HG03442 (cell line): ENCODE measurements around the gene GATB.

ENCODE experiments used
- ATAC-seq: cut with Tn5 transposase; IDR thresholded peaks from one replicate; pipeline ENCODE4 v1.9.1; 2021; ENCODE audit warnings: mild to moderate bottlenecking, moderate library complexity; ENCODE audit not compliant: unreplicated experiment

The GATB gene

GRCh38 chr4:151700566-151701316 lies 60.1 kb downstream of the GATB start:
- ATAC-seq, result no peak

DNA sequence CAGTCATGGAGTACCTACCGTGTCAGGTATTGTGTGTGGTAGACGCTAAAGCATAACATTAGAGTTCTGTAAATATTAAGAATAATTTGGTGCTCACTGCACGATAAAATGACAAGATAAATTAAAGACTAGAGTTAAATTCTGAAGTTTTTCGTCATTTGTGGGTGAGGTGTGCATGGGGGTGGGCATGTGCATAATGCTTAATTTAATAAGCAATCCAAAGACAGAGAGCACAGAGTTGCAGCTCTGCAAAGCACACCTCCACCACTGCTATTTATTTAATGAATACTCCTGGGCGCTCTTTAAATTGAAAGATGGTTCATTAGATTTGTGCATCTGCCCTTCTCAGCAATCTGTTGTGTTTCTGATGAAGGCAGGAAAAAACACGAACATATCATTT lies 62.6 kb downstream of the GATB start:
- no peak for ATAC-seq

DNA sequence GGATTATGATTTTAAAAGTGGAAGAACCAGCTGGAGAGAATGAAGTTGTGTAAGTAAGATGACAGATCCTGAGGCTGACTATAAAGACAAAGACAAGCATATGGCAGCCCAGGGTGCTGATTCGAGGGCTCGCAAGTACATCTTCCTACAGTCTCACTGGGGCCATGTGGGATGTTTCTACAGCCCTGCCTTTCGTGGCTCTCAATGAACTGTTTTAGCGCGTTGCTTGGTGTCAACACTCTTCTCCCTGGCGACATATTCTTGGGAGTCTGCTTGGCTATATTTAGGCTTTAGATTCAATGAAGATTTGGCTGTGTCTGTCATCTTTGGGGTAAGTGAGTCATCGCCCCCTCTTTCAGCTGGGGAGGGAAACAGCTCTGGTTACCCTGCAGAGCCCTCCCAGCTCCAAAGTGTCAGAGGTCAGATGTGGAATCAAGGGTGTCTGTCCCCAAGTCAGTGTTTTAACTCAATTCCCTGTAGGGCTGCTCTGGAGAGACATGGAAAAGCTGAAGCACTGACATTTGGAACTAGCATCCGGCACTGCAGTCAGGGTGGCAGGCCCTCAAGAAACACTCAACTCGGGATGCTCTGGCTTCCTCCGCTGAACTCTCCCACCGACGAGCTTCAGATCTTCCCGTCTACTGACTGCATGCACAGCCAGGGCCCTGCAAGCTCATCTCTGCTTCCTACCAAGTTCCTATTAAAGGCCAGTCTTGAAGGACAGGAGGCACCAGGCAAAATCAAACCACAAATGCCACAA lies 65.7 kb downstream of the GATB start:
- no peak for ATAC-seq

- no peak for ATAC-seq
These were observed 67.8 kb downstream of the GATB start for GRCh38 chr4:151692821-151693673.

DNA sequence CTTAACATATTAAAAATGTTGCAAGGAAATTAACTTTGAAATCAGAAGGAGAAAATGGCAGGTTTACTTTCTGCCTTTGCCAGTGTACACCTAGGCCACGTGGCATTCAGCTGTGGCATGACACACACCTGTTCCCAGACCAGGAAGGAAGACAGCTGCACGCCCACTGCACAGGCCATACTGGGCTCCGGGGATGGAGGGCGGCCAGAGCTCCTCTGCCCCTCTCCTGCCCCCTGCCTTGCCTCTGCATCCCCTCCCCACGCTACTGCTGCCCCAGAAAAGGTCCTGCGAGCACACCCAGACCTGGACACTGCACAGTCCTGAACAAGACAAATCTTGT lies 68.4 kb downstream of the GATB start:
- ATAC-seq, result no peak

- no peak for ATAC-seq
These were observed 69.0 kb downstream of the GATB start for GRCh38 chr4:151691639-151692442.

- no peak for ATAC-seq
These were observed 69.9 kb downstream of the GATB start for GRCh38 chr4:151690876-151691275.

GRCh38 chr4:151690164-151690870 lies 70.5 kb downstream of the GATB start:
- no peak for ATAC-seq

GRCh38 chr4:151689211-151689991 lies 71.4 kb downstream of the GATB start:
- no peak for ATAC-seq

DNA sequence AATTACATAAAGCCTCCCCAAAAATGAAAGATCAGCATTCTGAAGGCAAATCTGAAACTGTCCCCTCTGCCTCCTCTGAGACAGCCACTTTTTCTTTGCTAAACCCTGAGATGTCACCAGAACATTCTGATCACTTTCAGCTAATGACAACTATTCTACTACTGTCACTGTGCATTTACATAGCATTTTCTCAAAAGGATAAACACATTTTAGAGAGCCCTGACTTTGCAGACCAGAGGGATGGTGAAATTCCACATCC lies 72.1 kb downstream of the GATB start:
- no peak for ATAC-seq

- ATAC-seq, result no peak
These were observed 72.6 kb downstream of the GATB start for GRCh38 chr4:151688003-151688784.

GRCh38 chr4:151687021-151687640 lies 73.7 kb downstream of the GATB start:
- no peak for ATAC-seq

DNA sequence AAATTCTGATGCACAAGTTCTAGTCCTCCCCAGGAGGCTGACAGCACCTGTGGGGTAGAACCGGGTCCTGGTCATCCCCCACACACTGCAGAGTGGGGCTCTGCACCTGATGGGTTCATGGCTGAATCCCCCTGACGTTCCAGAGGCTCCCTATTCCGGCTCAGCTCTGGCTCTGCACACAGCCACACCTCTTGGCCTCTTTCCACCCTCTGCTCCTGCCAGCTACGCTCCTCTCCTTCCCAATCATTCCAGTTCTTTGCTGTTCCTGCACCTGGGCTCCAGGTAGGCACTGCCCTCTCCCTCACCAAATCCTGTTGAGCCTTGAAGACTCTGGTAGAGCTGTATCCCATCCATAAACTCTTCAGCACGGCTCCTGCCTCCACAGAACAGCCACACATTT lies 75.5 kb downstream of the GATB start:
- ATAC-seq, result no peak

DNA sequence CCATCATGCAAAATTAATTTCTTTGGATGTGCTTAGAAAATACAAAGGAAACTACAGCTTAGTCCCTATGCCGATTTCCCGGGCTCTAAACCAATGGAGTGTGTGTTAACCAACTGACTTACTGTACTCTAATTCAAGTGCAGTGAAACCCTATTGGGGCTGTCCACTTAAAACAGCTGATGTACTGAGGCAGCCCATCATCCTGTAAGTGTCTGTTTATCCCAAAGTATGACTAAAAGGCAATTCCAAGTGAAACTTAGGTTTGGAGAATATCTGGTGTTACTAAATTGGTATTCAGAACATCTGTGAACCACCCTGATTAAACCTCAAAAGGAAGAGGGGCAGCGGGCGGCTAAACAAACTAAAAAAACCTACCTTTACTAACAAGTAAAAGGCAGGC lies 79.7 kb downstream of the GATB start:
- no peak for ATAC-seq

- ATAC-seq, result no peak
These were observed 81.6 kb downstream of the GATB start for GRCh38 chr4:151679231-151679630.

DNA sequence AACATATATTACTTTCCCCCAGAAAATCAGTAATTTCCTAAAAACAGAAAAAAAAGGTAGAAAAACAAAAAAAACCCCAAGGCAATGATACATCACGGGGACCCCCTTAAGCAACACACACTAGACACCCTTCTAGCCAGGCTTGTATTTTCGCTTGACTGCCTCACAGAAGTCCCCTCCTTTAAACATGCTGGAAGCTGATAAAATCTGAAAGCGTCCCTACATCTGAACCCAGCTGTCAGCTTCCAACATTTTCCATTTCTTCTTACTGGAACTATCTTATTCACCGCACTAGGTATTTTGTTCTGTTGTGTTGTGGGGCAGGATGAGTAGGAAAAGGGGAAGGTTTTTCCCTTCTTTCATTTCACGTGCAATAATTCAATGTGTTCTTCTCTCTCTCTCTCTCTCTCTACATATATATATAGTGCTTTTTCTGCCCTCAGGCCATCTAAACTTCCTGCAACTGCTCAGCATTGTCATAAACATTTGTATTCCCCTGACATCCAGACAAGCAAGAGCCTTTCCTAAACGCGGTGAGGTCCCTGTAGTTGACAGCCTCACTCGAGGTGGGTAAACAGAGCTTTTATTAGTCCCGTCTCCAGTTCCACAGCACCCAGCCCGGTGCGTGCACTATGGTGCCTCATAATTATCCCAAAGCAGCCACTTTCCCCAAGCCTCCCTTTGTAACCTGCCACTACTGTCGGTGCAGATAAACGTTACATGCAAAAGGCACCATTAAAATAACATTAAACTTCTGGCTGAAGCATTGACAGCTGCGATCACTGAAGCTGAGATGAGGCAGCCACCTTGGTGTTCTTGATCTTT lies 82.5 kb downstream of the GATB start:
- no peak for ATAC-seq

GRCh38 chr4:151677193-151677592 lies 83.6 kb downstream of the GATB start:
- ATAC-seq, result no peak

DNA sequence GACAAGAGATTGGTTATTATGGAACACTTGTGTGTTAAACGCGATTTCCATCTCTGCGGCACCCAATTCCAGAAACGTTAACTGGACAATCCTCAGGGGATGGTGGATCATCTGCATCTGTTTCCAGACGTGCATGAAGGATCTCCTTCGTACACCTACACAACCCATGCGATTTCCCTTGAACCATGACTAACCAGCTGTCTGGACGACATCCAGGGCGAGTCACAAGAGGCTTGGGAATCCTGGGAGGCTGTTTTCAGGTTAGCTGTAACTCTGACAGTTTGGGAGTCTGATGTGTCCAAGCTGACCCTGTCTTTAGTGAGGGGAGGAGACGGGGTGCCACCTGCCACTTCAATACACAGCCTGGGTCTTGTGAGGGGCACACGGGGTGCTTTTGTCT lies 84.5 kb downstream of the GATB start:
- no peak for ATAC-seq
